Right lobe of liver (tissue), 6 donors: ENCODE results near the gene UBL7. TPM values are rescaled to one million over a fixed set of nuclear protein-coding genes. Genes with fewer than 3 reads are reported as not detected.

Experiments used
- ATAC-seq, 4 donors: fragments of 200-7000 bp; cut with Tn5 transposase; one replicate each; pipeline ENCODE4 v1.9.1; 2020; ENCODE audit warnings: mild to moderate bottlenecking in 4 of 4, moderate library complexity in 4 of 4
- DNase-seq, 3 donors: peaks; one replicate each; pipeline ENCODE4 v3.0.0-alpha.2; 2020
- H3K27ac ChIP-seq, 3 donors: fragments of 200-600 bp; one replicate each; pipeline ENCODE4 v1.8.0; 2022
- H3K27me3 ChIP-seq, 2 donors: fragments of 200-600 bp; one replicate each; pipeline ENCODE4 v1.8.0; 2022
- H3K36me3 ChIP-seq, 4 donors: fragments of 200-600 bp; sonication (generic) in 1 of 4; one replicate each; pipeline versions ENCODE4 v1.5.1 to v1.8.0; 2017 to 2022; ENCODE audit warnings: control low read depth in 1 of 4
- H3K4me1 ChIP-seq, 4 donors: fragments of 200-600 bp; sonication (generic) in 1 of 4; one replicate each; pipeline versions ENCODE4 v1.5.1 to v1.8.0; 2017 to 2022; ENCODE audit warnings: control low read depth in 1 of 4
- H3K4me3 ChIP-seq, 3 donors: fragments of 200-600 bp; one replicate each; pipeline ENCODE4 v1.8.0; 2022
- H3K9me3 ChIP-seq, 4 donors: fragments of 200-600 bp; sonication (generic) in 1 of 4; one replicate each; pipeline versions ENCODE4 v1.5.1 to v1.8.0; 2017 to 2022; ENCODE audit warnings: control low read depth in 1 of 4
- CTCF ChIP-seq, 4 donors: fragments of 200-600 bp in 3 of 4; fragments of 450-650 bp in 1 of 4; IDR thresholded peaks; one replicate each; pipeline versions ENCODE4 v1.5.1 to v1.8.0; 2016 to 2022; ENCODE audit warnings: antibody characterized with exemption in 4 of 4, mild to moderate bottlenecking in 2 of 4
- POLR2A ChIP-seq: fragments of 450-650 bp; IDR thresholded peaks from one replicate; pipeline ENCODE4 v1.6.1; 2017; ENCODE audit warnings: antibody characterized with exemption, mild to moderate bottlenecking
- WGBS: methylation state at CpG from one replicate; pipeline ENCODE4 v1.1.6; 2018; ENCODE audit warnings: low coverage, low lambda C conversion rate; ENCODE audit not compliant: insufficient coverage; ENCODE audit errors: missing lambda C conversion rate; 5-methylcytosine and 5-hydroxymethylcytosine counted together
- intact Hi-C, 2 donors: fragments of 100-400 bp; cut with DNase I; formaldehyde crosslinking; loops; one replicate each; pipeline versions ENCODE4 v1.11.2 to v1.14.1; 2022
- total RNA-seq, 6 experiments: library from RNA; depleted of rRNA in 2 of 6; stranded (reverse); fragments of >200 nt in 2 of 6; fragmentation: NEBNext Ultra II Directional in 3 of 6; extraction: Animal tissue kit (Norgen Biotek cat#: 25700) in 3 of 6; gene quantifications; one replicate each; pipeline versions ENCODE4 v1.1.0 to v1.2.4, GENCODE V29; 2016 to 2023
- donor health status: DM: no; HTN: yes; CAD: no.
- donor health status: DM: no; HTN: no; CAD: no.
- donor health status: DM: no; HTN: no; CAD: no.
- donor health status: DM: no; HTN: yes; CAD: no.
- donor health status: DM: no; HTN: yes; CAD: no.

Gene UBL7
- total RNA-seq, 6 experiments from 2014 or later, result 14.8 to 38.0 (median 17.3) TPM

- Histone ChIP-seq H3K4me1 (peaks cover 0 to 11% (median 0%) of the 10 kb centered on the region in 4 donors), H3K9me3 (no peaks in the 10 kb centered on the region), H3K27me3 (peaks cover 0 to 5% of the 10 kb centered on the region in 2 donors), H3K27ac (no peak overlapping the region), H3K36me3 (no peaks in the 10 kb centered on the region), H3K4me3 (peak overlapping the region in 2 of 3 donors; percentile 74 to 79)
- WGBS, result 12% methylated on average over 12 of the region's 21 CpGs
- intact Hi-C loops, result no loop called here
- ATAC-seq (no peak), DNase-seq (no peak)
- TF ChIP-seq CTCF (IDR thresholded peaks at IDR 0.05) (no peak), POLR2A (no peak)
Observed at GRCh38 chr15:74432271-74432967, 28.5 kb downstream of the UBL7 start.

GRCh38 chr15:74431645-74432044 lies 29.3 kb downstream of the UBL7 start:
- DNase-seq (no peak), ATAC-seq (no peak)
- Histone ChIP-seq H3K27ac (no peak overlapping the region), H3K4me3 (no peak overlapping the region), H3K9me3 (no peaks in the 10 kb centered on the region), H3K4me1 (peaks cover 0 to 11% (median 0%) of the 10 kb centered on the region in 4 donors), H3K27me3 (peaks cover 0 to 5% of the 10 kb centered on the region in 2 donors), H3K36me3 (no peaks in the 10 kb centered on the region)
- TF ChIP-seq CTCF (IDR thresholded peaks at IDR 0.05) (no peak), POLR2A (no peak)
- intact Hi-C loops, result no loop called here
- WGBS, result 72% methylated on average over 3 of the region's 8 CpGs

- peaks cover 0 to 5% of the 10 kb centered on the region in 2 donors for H3K27me3 ChIP-seq
- no peaks in the 10 kb centered on the region for H3K36me3 ChIP-seq
- H3K9me3 ChIP-seq, result no peaks in the 10 kb centered on the region
- H3K4me1 ChIP-seq, result peaks cover 0 to 11% (median 0%) of the 10 kb centered on the region in 4 donors
- 100% methylated on average over 1 of the region's 1 CpG for WGBS
- no peak for TF ChIP-seq CTCF (IDR thresholded peaks at IDR 0.05)
- no peak for TF ChIP-seq POLR2A
- H3K4me3 ChIP-seq, result no peak overlapping the region
- intact Hi-C loops, result no loop called here
- H3K27ac ChIP-seq, result no peak overlapping the region
- ATAC-seq, result no peak
- no peak for DNase-seq
Observed at GRCh38 chr15:74431116-74431515, 29.8 kb downstream of the UBL7 start.

GRCh38 chr15:74430510-74430951 lies 30.4 kb downstream of the UBL7 start:
- no peak for DNase-seq
- whole genome bisulfite sequencing, result 44% methylated on average over 5 of the region's 6 CpGs
- no peak for ATAC-seq
- peaks cover 0 to 5% of the 10 kb centered on the region in 2 donors for H3K27me3 ChIP-seq
- H3K4me3 ChIP-seq, result no peak overlapping the region
- intact Hi-C loops, result no loop called here
- peaks cover 0 to 11% (median 0%) of the 10 kb centered on the region in 4 donors for H3K4me1 ChIP-seq
- H3K36me3 ChIP-seq, result no peaks in the 10 kb centered on the region
- H3K9me3 ChIP-seq, result no peaks in the 10 kb centered on the region
- H3K27ac ChIP-seq, result no peak overlapping the region
- TF ChIP-seq POLR2A (no peak), CTCF (IDR thresholded peaks at IDR 0.05) (no peak)
